Omental fat pad (tissue), 4 donors: ENCODE results near the gene LCN6. TPM values are rescaled to one million over a fixed set of nuclear protein-coding genes. Genes with fewer than 3 reads are reported as not detected.

ENCODE experiments used
- ATAC-seq: fragments of 150-250 bp; one replicate; pipeline ENCODE4 v1.9.1; 2016; ENCODE audit warnings: mild to moderate bottlenecking, moderate library complexity; ENCODE audit not compliant: low FRiP score
- DNase-seq: peaks from one replicate; pipeline ENCODE4 v3.0.0-alpha.2; 2019; ENCODE audit warnings: low spot score
- CTCF ChIP-seq, 3 donors: fragments of 450-650 bp; IDR thresholded peaks; one replicate each; pipeline ENCODE4 v1.5.1; 2016 to 2017; ENCODE audit warnings: antibody characterized with exemption in 3 of 3, mild to moderate bottlenecking in 3 of 3, moderate library complexity in 2 of 3
- total RNA-seq, 4 donors: library from RNA; depleted of rRNA; stranded (reverse); fragments of >200 nt; gene quantifications; one replicate each; pipeline ENCODE4 v1.1.0, GENCODE V29; 2016

LCN6 gene
- total RNA-seq, 4 donors from 2014 or later, result 5.0 to 24.1 (median 9.0) TPM

DNA sequence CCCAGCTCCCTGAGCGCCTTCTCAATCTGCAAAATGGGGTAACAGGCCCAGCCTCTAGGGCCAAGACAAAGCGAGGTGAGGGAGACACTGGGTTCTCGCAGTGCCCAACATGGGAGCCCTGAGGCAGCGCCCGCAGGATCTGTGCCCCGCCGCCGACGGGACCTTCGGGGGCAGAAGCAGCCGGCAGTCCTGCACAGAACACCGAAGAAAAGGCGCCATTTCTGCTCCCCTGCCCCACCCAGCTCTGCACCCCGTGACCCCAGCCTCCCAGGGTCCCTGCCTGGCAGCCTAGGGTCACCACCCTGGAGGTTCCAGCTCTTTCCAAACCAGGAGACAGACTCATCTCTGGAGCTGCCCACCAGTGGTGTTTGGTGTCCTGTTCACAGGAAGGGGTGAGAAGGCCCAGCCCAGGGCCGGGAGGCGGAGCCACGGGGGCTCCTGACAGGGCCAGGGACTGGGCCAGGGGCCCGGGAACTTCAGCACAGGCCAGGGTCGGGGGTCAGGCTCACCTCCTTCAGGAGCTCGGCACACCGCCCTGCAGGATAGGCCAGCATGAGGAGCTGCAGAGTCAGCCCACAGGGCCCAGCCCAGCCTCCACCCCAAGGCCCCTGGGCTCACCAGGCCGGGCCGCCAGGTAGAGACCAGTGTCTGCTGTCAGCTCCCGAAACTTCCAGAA, 6.4 kb upstream of the LCN6 start:
- ATAC-seq (no peak), DNase-seq (no peak)
- no peak for TF ChIP-seq CTCF (IDR thresholded peaks at IDR 0.05)

DNA sequence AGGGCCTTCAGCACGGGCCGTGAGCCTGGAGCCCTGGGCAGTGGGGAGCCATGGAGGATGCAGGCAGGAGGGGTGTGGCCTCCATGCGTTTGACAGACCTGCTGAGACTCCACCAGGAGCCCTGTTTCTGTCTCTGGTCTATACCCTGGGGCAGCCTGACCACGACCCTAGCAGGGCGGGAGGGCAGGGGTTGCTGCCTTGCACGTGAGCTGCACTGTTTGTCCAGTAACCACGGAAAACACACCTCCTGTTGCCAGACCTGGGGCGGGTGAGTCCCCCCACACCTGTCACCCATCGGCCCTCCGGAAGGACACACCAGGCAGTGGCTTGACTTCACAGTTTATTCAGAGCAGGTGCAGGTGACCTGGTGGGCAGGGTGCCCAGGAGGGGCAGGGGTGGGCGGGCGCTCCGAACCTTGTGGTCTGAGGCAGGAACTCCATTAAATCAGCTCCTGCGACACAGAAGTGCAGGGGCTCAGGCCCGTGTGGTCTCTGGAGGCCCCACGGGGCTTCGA, 5.8 kb upstream of the LCN6 start:
- TF ChIP-seq CTCF (IDR thresholded peaks at IDR 0.05), result no peak
- ATAC-seq, result no peak
- no peak for DNase-seq

DNA sequence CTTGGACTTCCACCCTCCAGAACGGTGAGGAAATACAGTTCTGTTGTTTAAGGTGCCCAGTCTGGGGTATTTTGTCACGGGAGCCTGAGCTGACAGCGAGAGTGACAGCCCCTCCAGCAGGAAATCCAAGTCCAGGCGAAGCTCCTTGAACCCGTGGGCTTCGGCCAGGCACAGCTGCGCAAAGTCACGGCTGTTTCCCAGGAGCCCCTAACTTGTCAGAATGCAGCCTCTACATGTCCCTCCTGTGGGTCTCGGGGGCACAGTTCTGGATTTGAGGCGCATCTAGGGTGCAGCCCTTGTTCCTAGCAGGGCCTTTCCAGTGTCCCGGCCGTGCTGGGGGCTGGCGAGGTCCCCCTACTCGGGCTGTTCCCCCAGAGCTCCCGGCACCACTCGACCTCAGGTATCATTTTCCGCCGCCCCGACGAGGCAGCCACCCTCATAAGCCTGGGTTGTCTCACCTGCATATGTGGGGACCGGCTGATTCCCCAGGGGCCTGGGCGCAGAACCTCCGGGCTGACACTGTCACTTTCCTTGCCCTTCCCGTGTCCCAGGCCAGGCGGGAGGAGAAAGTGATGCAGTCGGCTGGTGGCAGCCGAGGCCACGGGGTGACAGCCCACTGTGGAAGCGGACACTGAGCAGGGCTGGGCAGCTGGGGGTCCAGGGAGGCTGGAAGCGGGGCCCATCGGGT, 5.2 kb upstream of the LCN6 start:
- no peak for ATAC-seq
- DNase-seq, result no peak
- TF ChIP-seq CTCF (IDR thresholded peaks at IDR 0.05), result no peak

GRCh38 chr9:136751814-136752213, 3.5 kb upstream of the LCN6 start:
- ATAC-seq (no peak), DNase-seq (no peak)
- no peak for TF ChIP-seq CTCF (IDR thresholded peaks at IDR 0.05)

GRCh38 chr9:136751244-136751643, 2.9 kb upstream of the LCN6 start:
- DNase-seq (no peak), ATAC-seq (no peak)
- TF ChIP-seq CTCF (IDR thresholded peaks at IDR 0.05), result no peak

DNA sequence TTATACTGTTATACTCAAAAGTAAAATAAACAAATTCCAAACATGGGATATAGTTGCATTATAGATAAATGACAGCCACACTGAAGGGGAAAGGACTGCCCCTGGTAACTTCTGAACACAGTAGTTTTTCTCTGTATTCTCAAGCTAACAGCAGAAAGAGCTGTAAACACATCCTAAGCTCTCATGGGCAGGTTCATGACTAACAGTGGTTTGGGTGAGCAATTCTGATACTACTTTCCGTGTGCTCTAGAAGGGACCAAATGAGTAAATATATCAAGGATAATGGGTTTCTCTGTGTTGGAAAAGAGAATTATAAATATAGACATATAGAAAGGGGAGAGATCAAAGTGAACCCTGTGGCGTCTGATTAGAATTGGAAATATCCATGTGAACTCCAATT, 2.2 kb upstream of the LCN6 start:
- no peak for DNase-seq
- no peak for ATAC-seq
- TF ChIP-seq CTCF (IDR thresholded peaks at IDR 0.05), result no peak
